Fibroblast of lung (primary cell): ENCODE results near the gene ABCG8. TPM values are rescaled to one million over a fixed set of nuclear protein-coding genes. Genes with fewer than 3 reads are reported as not detected.

Experiments used
- DNase-seq, 2 donors: peaks; one replicate each; pipeline versions ENCODE4 v3.0.0 to v3.0.0-alpha.2; 2010; ENCODE audit warnings: low read depth in 2 of 2
- H2AFZ ChIP-seq: 2 replicates; pipeline ENCODE4 v1.5.1; 2012; ENCODE audit warnings: low read length, control low read depth, inconsistent platforms
- H3K27ac ChIP-seq: 2 replicates; pipeline ENCODE4 v1.5.1; 2011; ENCODE audit warnings: low read length, control low read depth; ENCODE audit not compliant: insufficient read depth
- H3K27me3 ChIP-seq: 2 replicates; pipeline ENCODE4 v1.5.1; 2011; ENCODE audit warnings: mild to moderate bottlenecking, low read length; ENCODE audit not compliant: control insufficient read depth, insufficient read depth
- H3K36me3 ChIP-seq: 2 replicates; pipeline ENCODE4 v1.5.1; 2011; ENCODE audit warnings: low read length; ENCODE audit not compliant: control insufficient read depth, insufficient read depth
- H3K4me1 ChIP-seq: 2 replicates; pipeline ENCODE4 v1.5.1; 2011; ENCODE audit warnings: low read length; ENCODE audit not compliant: control insufficient read depth, insufficient read depth; ENCODE audit errors: extremely low read depth
- H3K4me2 ChIP-seq: 2 replicates; pipeline ENCODE4 v1.5.1; 2011; ENCODE audit warnings: low read length, control low read depth; ENCODE audit not compliant: insufficient read depth; ENCODE audit errors: extremely low read depth
- H3K4me3 ChIP-seq, 4 experiments: fragments of 200-600 bp in 1 of 4; sonication (generic) in 1 of 4; replicated peaks in 1 of 4; 2 replicates each; pipeline ENCODE4 v1.5.1; 2011 to 2016; ENCODE audit warnings: low read length in 4 of 4, low read depth in 3 of 4, mild to moderate bottlenecking in 3 of 4, control low read depth in 2 of 4, inconsistent platforms in 1 of 4, mixed read lengths in 1 of 4; ENCODE audit not compliant: insufficient read depth in 1 of 4; ENCODE audit errors: control extremely low read depth in 1 of 4
- H3K79me2 ChIP-seq: 2 replicates; pipeline ENCODE4 v1.5.1; 2012; ENCODE audit warnings: mild to moderate bottlenecking, low read length, inconsistent platforms; ENCODE audit not compliant: control insufficient read depth, insufficient read depth
- H3K9ac ChIP-seq: 2 replicates; pipeline ENCODE4 v1.5.1; 2011; ENCODE audit warnings: mild to moderate bottlenecking, low read length, control low read depth; ENCODE audit not compliant: insufficient read depth
- H3K9me3 ChIP-seq: 2 replicates; pipeline ENCODE4 v1.5.1; 2012; ENCODE audit warnings: low read depth, low read length; ENCODE audit not compliant: control insufficient read depth, insufficient read depth
- H4K20me1 ChIP-seq: 2 replicates; pipeline ENCODE4 v1.5.1; 2011; ENCODE audit warnings: low read length; ENCODE audit not compliant: control insufficient read depth, insufficient read depth; ENCODE audit errors: extremely low read depth
- EZH2 ChIP-seq: IDR thresholded peaks from 2 replicates; pipeline ENCODE4 v1.5.1; 2012; ENCODE audit warnings: low read length, control low read depth, mild to moderate bottlenecking; ENCODE audit errors: missing control alignments
- polyA plus RNA-seq, 2 donors: library from polyadenylated mRNA; depleted of rRNA in 1 of 2; stranded (reverse) in 1 of 2; unstranded in 1 of 2; fragments of >200 nt; gene quantifications; 2 replicates each; pipeline ENCODE4 v1.2.1, GENCODE V29; 2011 to 2012; ENCODE audit warnings: missing spikeins in 1 of 2
- total RNA-seq: library from RNA; depleted of rRNA; stranded (reverse); fragments of >200 nt; gene quantifications from 2 replicates; pipeline ENCODE4 v1.2.1, GENCODE V29; 2014
- TF ChIP-seq, protein P1 (sequence below), 2 donors: IDR thresholded peaks in 1 of 2; conservative IDR thresholded peaks in 1 of 2; 1 replicate in 1 of 2; 2 replicates in 1 of 2; pipeline ENCODE4 v1.5.1; 2011 to 2012; ENCODE audit warnings: low read length in 2 of 2, control low read depth in 1 of 2, inconsistent platforms in 1 of 2, low read depth in 1 of 2, mild to moderate bottlenecking in 1 of 2

The ABCG8 gene
- total and polyA plus RNA-seq, 2 donors (not counting 1 experiment from before 2014, with no cell fraction given): not detected

DNA sequence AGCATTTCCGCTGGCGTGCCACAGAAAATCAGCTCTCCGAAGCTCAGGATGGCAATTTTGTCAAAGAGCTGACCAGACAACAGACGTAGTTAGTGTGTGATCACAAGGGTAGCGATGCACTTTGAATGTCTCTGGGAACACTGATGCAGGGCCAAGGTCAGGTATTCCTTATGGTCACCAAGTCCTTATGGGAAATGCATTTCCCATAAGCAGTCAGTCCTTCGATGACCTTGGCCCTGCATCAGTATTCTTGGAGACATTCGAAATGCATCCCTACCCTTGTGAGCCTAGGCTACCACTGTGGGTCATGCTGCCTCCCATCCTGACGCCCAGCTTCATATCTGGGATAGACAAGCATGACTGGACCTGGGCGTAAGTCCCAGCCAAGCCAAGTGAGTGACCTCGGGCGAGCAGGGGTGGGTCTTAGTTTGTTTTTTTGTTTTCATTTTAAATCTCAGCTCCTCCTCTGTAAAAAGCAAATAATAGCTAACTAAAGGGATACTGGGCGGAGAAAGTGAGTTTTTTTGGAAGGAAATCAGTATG is 13.7 kb upstream of the ABCG8 start:
- Histone ChIP-seq H3K9me3 (no peaks in the 10 kb centered on the region), H3K27ac (no peak overlapping the region), H3K9ac (no peak overlapping the region), H3K36me3 (no peaks in the 10 kb centered on the region), H3K79me2 (no peaks in the 10 kb centered on the region), H3K4me1 (no peaks in the 10 kb centered on the region), H3K4me3 (no peak overlapping the region), H3K4me2 (no peak overlapping the region), H2AFZ (no peak overlapping the region), H3K27me3 (peaks cover 14% of the 10 kb centered on the region), H4K20me1 (no peaks in the 10 kb centered on the region)
- DNase-seq: no peak
- no peak for TF ChIP-seq EZH2
- TF ChIP-seq, protein P1, sequence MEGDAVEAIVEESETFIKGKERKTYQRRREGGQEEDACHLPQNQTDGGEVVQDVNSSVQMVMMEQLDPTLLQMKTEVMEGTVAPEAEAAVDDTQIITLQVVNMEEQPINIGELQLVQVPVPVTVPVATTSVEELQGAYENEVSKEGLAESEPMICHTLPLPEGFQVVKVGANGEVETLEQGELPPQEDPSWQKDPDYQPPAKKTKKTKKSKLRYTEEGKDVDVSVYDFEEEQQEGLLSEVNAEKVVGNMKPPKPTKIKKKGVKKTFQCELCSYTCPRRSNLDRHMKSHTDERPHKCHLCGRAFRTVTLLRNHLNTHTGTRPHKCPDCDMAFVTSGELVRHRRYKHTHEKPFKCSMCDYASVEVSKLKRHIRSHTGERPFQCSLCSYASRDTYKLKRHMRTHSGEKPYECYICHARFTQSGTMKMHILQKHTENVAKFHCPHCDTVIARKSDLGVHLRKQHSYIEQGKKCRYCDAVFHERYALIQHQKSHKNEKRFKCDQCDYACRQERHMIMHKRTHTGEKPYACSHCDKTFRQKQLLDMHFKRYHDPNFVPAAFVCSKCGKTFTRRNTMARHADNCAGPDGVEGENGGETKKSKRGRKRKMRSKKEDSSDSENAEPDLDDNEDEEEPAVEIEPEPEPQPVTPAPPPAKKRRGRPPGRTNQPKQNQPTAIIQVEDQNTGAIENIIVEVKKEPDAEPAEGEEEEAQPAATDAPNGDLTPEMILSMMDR (conservative IDR thresholded peaks at IDR 0.05 in 1 of 2, IDR thresholded peaks at IDR 0.05 in 1 of 2; ENCODE audit: low read depth in 1 of 2, low read length in 2 of 2): no peak

DNA sequence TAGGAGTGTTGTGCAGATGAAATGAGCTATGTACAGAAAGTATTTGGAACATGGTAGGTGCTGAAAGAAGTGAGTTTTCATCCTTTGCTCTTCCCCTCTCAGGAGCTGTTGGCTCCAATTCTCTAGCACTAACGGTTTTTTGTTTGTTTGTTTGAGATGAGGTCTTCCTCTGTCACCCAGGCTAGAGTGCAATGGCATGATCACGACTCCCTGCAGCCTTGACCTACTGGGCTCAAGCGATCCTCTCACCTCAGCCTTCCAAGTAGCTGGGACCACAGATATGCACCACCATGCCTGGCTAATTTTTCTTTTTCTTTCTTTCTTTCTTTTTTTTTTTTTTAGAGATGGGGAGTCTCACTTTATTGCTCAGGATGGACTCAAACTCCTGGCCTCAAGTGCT is 12.9 kb upstream of the ABCG8 start:
- no peaks in the 10 kb centered on the region for H4K20me1 ChIP-seq
- H3K9ac ChIP-seq: no peak overlapping the region
- H2AFZ ChIP-seq: no peak overlapping the region
- no peak for TF ChIP-seq EZH2
- TF ChIP-seq, protein P1 (conservative IDR thresholded peaks at IDR 0.05 in 1 of 2, IDR thresholded peaks at IDR 0.05 in 1 of 2; ENCODE audit: low read depth in 1 of 2, low read length in 2 of 2): no peak
- no peaks in the 10 kb centered on the region for H3K79me2 ChIP-seq
- H3K36me3 ChIP-seq: no peaks in the 10 kb centered on the region
- H3K27me3 ChIP-seq: peaks cover 19% of the 10 kb centered on the region
- H3K4me3 ChIP-seq: no peak overlapping the region
- no peak for DNase-seq
- no peaks in the 10 kb centered on the region for H3K4me1 ChIP-seq
- H3K4me2 ChIP-seq: no peak overlapping the region
- H3K9me3 ChIP-seq: no peaks in the 10 kb centered on the region
- no peak overlapping the region for H3K27ac ChIP-seq

DNA sequence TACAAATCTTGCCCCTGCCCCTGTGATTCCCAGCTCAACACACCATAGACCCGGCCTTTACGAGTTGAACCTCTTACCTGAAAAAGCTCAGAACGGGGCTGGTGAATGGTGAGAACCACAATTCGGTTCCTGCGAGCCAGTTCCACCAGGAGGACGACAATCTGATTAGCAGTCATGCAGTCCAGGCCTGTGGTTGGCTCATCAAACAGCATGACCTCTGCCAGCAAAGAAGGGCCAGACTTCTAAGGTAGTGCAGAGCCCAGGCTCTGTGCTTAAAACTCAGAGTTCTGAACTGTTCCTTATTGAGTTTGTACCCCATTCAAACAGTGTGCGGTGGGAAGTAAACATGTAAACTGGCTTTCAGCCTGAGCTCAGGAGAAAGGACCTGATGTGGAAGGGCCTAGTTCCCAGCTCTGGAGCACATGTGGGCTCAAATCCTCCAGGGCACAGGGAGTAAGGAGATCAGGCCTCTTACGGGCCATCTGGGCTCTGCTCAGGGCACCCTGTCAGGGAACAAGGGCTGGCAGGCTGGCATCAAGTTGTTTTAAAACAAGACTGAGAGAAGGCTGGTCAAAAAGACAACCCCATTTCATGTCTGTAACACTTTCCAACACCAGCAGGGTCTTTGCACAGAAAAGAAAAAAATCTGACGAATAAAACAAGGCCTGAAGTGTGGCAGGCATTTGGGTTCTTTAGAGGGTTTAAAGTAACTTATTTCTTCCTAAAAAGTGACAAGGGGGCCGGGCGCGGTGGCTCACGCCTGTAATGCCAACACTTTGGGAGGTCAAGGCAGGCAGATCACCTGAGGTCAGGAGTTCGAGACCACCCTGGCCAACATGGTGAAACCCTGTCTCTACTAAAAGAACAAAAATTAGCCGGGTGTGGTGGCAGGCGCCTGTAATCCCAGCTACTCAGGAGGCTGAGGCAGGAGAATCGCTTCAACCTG is 12.2 kb upstream of the ABCG8 start:
- no peaks in the 10 kb centered on the region for H3K4me1 ChIP-seq
- TF ChIP-seq, protein P1 (conservative IDR thresholded peaks at IDR 0.05 in 1 of 2, IDR thresholded peaks at IDR 0.05 in 1 of 2; ENCODE audit: low read depth in 1 of 2, low read length in 2 of 2): no peak
- no peak for TF ChIP-seq EZH2
- H3K79me2 ChIP-seq: no peaks in the 10 kb centered on the region
- no peaks in the 10 kb centered on the region for H4K20me1 ChIP-seq
- peaks cover 21% of the 10 kb centered on the region for H3K27me3 ChIP-seq
- H2AFZ ChIP-seq: no peak overlapping the region
- H3K9me3 ChIP-seq: no peaks in the 10 kb centered on the region
- no peak for DNase-seq
- no peak overlapping the region for H3K4me2 ChIP-seq
- H3K27ac ChIP-seq: no peak overlapping the region
- H3K36me3 ChIP-seq: no peaks in the 10 kb centered on the region
- no peak overlapping the region for H3K9ac ChIP-seq
- no peak overlapping the region for H3K4me3 ChIP-seq
